Peyer's patch (tissue), 4 donors: ENCODE data around the gene FMNL3. TPM values are rescaled to one million over a fixed set of nuclear protein-coding genes. Genes with fewer than 3 reads are reported as not detected.

Experiments
- DNase-seq, 3 donors: peaks; one replicate each; pipeline ENCODE4 v3.0.0-alpha.2; 2017 to 2019
- H3K27ac ChIP-seq, 4 donors: fragments of 200-600 bp; sonication (generic); one replicate each; pipeline ENCODE4 v1.5.1; 2016 to 2019
- H3K27me3 ChIP-seq, 2 donors: fragments of 200-600 bp; sonication (generic); one replicate each; pipeline ENCODE4 v1.5.1; 2019
- H3K36me3 ChIP-seq, 3 donors: fragments of 200-600 bp; sonication (generic); one replicate each; pipeline ENCODE4 v1.5.1; 2016 to 2019
- H3K4me1 ChIP-seq, 4 donors: fragments of 200-600 bp; sonication (generic); one replicate each; pipeline ENCODE4 v1.5.1; 2016 to 2019
- H3K4me3 ChIP-seq, 4 donors: fragments of 200-600 bp; sonication (generic); 1 replicate in 3 of 4; 2 replicates in 1 of 4; pipeline ENCODE4 v1.5.1; 2016 to 2019; ENCODE audit warnings: mild to moderate bottlenecking in 1 of 4
- H3K9me3 ChIP-seq, 4 donors: fragments of 200-600 bp; sonication (generic); one replicate each; pipeline ENCODE4 v1.5.1; 2016 to 2019; ENCODE audit warnings: mild to moderate bottlenecking in 1 of 4
- CTCF ChIP-seq, 6 experiments: fragments of 450-650 bp in 4 of 6; fragments of 200-600 bp in 2 of 6; sonication (generic) in 1 of 6; IDR thresholded peaks; one replicate each; pipeline ENCODE4 v1.5.1; 2017 to 2019; ENCODE audit warnings: antibody characterized with exemption in 6 of 6, mild to moderate bottlenecking in 3 of 6, moderate library complexity in 1 of 6
- POLR2A ChIP-seq, 2 donors: fragments of 450-650 bp; IDR thresholded peaks; one replicate each; pipeline ENCODE4 v1.5.1; 2017; ENCODE audit warnings: antibody characterized with exemption in 2 of 2, mild to moderate bottlenecking in 2 of 2, moderate library complexity in 2 of 2
- total RNA-seq, 4 donors: library from RNA; depleted of rRNA; stranded (reverse); fragments of >200 nt; gene quantifications; one replicate each; pipeline ENCODE4 v1.1.0, GENCODE V29; 2016

The FMNL3 gene
- total RNA-seq, 4 donors from 2014 or later: 2.1 to 40.4 (median 8.2) TPM

GRCh38 chr12:49642370-49642802, 64.8 kb downstream of the FMNL3 start:
- no peaks in the 10 kb centered on the region for H3K27me3 ChIP-seq
- H3K4me1 ChIP-seq: peaks cover 0 to 9% (median 3%) of the 10 kb centered on the region in 4 donors
- TF ChIP-seq POLR2A (IDR thresholded peaks at IDR 0.05) (peak in 1 of 2 donors; percentile 30), CTCF (IDR thresholded peaks at IDR 0.05) (no peak)
- H3K27ac ChIP-seq: peak overlapping the region in 2 of 4 donors; percentile 46 to 84
- H3K4me3 ChIP-seq: no peak overlapping the region
- peaks cover 0 to 5% (median 0%) of the 10 kb centered on the region in 3 donors for H3K36me3 ChIP-seq
- H3K9me3 ChIP-seq: no peaks in the 10 kb centered on the region
- peak in 2 of 3 donors; percentile 67 to 76 for DNase-seq

- Histone ChIP-seq H3K4me1 (peaks cover 0 to 10% (median 3%) of the 10 kb centered on the region in 4 donors), H3K36me3 (peaks cover 0 to 5% (median 0%) of the 10 kb centered on the region in 3 donors), H3K4me3 (no peak overlapping the region), H3K9me3 (no peaks in the 10 kb centered on the region), H3K27me3 (no peaks in the 10 kb centered on the region), H3K27ac (peak overlapping the region in 2 of 4 donors; percentile 46 to 84)
- no peak for TF ChIP-seq POLR2A (IDR thresholded peaks at IDR 0.05)
- TF ChIP-seq CTCF (IDR thresholded peaks at IDR 0.05): no peak
- no peak for DNase-seq
Observed at GRCh38 chr12:49641748-49642369, 65.3 kb downstream of the FMNL3 start.

- peak in 2 of 3 donors; percentile 46 to 79 for DNase-seq
- Histone ChIP-seq H3K4me3 (no peak overlapping the region), H3K27ac (no peak overlapping the region), H3K4me1 (peaks cover 0 to 8% (median 0%) of the 10 kb centered on the region in 4 donors), H3K36me3 (peaks cover 0 to 2% (median 0%) of the 10 kb centered on the region in 3 donors), H3K27me3 (no peaks in the 10 kb centered on the region), H3K9me3 (no peaks in the 10 kb centered on the region)
- TF ChIP-seq POLR2A (IDR thresholded peaks at IDR 0.05) (no peak), CTCF (IDR thresholded peaks at IDR 0.05) (peak; percentile 30 to 70 (median 56))
Observed at GRCh38 chr12:49636979-49637755, 70.0 kb downstream of the FMNL3 start.

- no peaks in the 10 kb centered on the region for H3K9me3 ChIP-seq
- peak in 1 of 3 donors; percentile 44 for DNase-seq
- H3K4me3 ChIP-seq: no peak overlapping the region
- peaks cover 0 to 8% (median 0%) of the 10 kb centered on the region in 4 donors for H3K4me1 ChIP-seq
- no peaks in the 10 kb centered on the region for H3K36me3 ChIP-seq
- TF ChIP-seq CTCF (IDR thresholded peaks at IDR 0.05): no peak
- no peak for TF ChIP-seq POLR2A (IDR thresholded peaks at IDR 0.05)
- H3K27ac ChIP-seq: no peak overlapping the region
- no peaks in the 10 kb centered on the region for H3K27me3 ChIP-seq
Observed at GRCh38 chr12:49636574-49636973, 70.6 kb downstream of the FMNL3 start.

- H3K27ac ChIP-seq: no peak overlapping the region
- no peaks in the 10 kb centered on the region for H3K27me3 ChIP-seq
- peaks cover 0 to 8% (median 0%) of the 10 kb centered on the region in 4 donors for H3K4me1 ChIP-seq
- H3K9me3 ChIP-seq: no peaks in the 10 kb centered on the region
- DNase-seq: peak in 1 of 3 donors; percentile 47
- no peak for TF ChIP-seq CTCF (IDR thresholded peaks at IDR 0.05)
- TF ChIP-seq POLR2A (IDR thresholded peaks at IDR 0.05): no peak
- H3K36me3 ChIP-seq: no peaks in the 10 kb centered on the region
- no peak overlapping the region for H3K4me3 ChIP-seq
Observed at GRCh38 chr12:49635656-49636055, 71.5 kb downstream of the FMNL3 start.
